GM12801 (cell line): Measurements from ENCODE around the gene PRR15L.

Source experiments
- CTCF ChIP-seq: IDR thresholded peaks from one replicate; pipeline ENCODE4 v1.5.1; 2011; ENCODE audit warnings: control low read depth; ENCODE audit not compliant: insufficient read length; ENCODE audit errors: extremely low read depth

PRR15L gene

DNA sequence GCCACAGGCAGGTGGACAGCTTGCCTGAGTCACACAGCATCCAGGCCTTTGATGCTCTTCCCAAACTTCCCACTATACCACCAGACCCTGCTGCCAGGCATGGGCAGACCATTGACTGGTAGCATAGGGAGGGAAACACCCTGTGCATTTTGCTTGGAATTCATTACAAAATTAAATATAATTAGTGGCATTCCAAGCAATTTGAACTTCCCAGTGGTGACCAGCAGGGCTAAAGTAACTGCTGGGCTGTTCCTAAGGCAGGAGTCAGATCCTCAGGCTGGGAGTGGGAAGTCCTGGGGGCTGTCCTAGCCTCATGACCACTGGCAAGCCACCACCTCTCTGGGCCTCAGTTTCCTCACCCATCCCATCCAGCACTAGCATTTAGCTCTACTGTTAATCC is 3.8 kb downstream of the PRR15L start:
- no peak for TF ChIP-seq CTCF

DNA sequence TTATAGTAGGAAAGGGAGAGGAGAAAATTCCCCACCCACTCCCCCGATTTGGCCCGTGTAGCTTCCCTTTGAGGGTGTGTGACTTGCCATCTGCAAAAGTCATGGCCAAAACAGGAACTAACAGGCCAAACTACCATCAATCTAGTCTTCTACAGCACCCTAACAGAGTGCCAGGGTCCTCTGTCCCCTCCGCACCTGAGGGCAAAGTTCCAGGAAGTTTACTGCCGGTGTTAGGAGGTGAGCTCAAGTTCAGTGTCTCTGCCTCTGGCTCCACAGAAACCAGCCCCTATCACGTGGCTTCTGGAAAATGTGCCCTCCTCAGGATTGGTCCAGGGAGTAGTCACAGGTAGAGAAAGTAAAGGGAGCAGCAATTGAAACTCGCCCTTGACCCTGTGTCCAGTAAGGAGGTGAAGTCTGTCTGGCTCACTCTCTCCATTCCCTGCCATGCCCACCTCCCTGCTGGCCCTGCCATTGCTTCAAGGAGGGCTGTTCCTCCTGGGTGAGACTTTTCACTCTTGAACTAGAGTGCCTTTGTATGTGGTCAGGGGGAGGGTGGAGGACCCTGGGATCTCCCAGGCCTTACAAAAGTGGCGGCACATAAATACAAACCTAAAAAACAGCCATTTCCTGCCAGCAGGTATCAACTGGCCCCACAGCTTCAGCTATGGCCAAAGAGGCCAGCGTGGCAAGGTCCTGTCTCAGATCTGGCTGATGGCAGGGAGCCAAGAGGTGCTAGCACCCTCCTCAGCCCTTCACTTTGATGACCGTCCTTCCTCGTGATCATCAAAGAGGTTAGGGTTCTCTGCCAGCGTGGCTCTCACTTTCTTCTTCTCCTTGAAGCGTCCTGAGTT is 5.3 kb downstream of the PRR15L start:
- no peak for TF ChIP-seq CTCF

- TF ChIP-seq CTCF = no peak
Measured at GRCh38 chr17:47950448-47950847, 7.2 kb downstream of the PRR15L start.

DNA sequence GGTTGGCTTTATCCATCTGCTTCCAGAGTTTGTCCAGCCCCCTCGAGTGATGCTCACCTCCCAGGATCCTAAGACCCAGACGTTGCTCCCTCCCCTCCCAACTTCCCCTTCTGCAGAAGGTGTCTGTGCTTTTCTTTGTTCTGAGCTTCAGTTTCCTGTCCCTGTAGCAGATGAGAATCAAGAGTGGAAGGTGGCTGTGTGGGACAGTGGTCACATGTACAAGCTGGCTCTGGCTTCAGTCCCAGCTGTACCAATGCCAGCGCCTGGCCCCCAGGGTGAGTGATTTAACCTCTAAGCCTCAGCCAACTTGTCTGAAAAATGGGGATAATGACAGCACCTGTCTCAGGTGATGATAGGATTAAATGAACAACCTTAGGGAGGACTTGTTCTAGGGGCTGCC is 7.7 kb downstream of the PRR15L start:
- no peak for TF ChIP-seq CTCF

GRCh38 chr17:47949197-47949759 is 8.4 kb downstream of the PRR15L start:
- no peak for TF ChIP-seq CTCF

DNA sequence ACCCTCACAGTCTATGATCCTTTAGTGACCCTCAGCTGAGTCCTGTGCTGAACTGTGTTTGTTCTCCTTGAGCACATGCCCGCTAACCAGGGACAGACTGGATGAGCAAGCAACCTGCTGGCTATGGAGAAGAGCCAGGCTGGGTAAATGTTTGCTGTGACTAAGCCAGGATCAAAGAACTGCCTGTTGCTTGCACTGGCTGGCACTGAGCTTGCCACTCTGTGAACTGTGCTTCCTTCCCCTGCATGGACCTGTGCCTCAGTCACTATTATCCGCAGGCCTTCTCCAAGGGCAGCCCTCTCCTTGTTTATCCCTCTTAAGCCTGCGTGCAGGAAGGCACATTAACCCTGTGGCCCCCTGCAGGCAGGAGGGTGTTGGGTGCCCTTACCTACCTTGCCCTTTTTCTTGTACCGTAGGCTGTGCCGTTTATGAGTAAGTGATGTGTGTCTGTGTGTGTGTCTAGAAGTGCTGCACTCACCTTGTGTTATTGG is 8.9 kb downstream of the PRR15L start:
- no peak for TF ChIP-seq CTCF

DNA sequence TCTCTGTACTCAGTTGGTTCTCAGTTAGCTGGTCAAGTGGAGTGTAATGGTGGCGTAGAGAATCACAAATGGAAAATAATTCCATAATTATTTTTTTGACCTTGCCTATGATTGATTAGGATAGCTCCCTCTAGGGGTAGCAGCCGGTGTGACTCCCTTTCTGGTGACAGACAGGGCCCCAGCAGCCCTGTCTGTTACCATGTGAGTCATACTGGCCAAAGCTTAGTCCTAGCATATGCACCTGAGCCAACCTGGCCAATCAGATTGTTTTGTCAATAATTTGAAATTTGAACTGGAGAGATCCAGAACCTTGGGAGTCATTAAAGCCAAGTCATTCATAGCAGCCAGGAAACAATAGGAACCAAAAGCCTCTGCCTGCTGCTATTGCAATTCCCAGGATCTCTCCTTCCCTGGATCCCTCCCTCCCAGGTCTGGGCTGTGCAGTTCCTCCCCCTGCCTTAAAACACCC is 10.7 kb downstream of the PRR15L start:
- TF ChIP-seq CTCF = no peak
